HG02840 (cell line): ENCODE results near the gene PLXNA2.

Experiments
- ATAC-seq: cut with Tn5 transposase; IDR thresholded peaks from one replicate; pipeline ENCODE4 v1.9.1; 2021; ENCODE audit warnings: mild to moderate bottlenecking, moderate library complexity, moderate number of reproducible peaks; ENCODE audit not compliant: unreplicated experiment, low FRiP score

PLXNA2 gene

DNA sequence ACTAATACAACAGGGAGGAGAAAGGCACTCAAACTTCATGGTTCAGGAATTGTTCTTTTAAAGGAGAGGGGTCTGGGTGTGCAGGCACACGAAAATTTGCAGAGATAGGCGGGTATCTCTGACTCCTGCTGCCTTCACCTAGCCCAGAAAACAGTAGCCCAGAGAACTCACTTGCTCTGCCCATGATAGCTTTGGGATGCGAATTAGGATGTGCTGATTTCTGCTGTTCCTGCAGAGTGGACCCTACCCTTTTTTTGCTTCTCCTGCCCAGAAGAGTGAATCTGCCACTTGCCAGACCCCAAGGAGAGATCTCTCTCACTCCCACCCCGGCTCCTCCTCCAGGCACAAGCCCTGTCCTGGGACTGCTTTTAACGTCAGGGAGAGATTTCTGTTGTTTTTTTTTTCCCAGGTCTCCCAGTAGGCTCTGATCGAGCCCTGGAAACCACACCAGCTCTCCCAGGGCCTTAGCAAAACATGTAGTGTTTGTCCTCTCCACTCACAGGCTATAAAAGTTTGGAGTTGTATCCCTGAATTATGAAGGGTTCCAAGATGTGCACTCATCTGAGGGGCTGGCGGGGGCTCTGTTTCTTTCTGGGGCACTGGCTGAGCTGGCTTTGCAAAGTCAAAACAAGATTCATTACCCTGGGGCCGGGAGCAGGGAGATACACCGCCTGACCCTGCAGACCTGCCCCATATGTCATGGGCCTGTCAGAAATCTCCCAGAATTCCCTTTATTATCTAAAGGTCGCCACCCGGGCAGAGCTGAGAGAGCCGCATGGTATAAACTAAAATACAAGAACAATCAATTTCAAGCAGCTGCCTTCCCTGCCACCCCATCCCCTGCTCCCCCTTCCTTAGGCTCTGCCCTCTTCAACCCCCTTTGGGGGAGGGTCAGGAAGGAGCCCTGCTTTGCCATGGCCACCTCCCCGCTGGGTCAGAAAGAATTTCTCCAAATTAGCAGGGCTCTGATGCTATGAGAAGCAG lies 17.9 kb downstream of the PLXNA2 start:
- no peak for ATAC-seq

DNA sequence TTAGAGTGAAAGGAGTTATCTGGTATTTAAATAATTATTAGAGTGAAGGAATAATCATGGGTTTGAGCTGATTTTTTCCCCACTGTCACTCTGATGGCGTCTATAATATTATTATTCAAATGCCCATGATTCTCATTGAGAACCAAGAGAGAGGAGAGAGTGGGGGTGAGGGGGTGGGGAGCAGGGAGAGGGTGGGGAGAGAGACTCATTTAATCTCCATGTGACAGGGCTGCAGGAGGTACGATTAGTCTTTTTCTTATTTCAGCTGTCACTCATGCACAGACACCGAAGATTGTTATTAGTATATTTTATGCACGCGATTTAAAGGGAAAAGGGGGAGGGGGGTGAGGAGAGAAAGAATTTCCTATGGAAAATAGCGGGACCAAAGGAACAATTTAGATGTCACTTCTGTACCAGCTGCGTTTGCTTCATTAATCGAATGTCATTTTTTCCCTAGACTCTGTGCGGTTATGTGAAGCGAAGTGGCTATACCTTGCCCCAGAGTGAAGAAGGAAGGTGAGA lies 19.9 kb downstream of the PLXNA2 start:
- no peak for ATAC-seq

DNA sequence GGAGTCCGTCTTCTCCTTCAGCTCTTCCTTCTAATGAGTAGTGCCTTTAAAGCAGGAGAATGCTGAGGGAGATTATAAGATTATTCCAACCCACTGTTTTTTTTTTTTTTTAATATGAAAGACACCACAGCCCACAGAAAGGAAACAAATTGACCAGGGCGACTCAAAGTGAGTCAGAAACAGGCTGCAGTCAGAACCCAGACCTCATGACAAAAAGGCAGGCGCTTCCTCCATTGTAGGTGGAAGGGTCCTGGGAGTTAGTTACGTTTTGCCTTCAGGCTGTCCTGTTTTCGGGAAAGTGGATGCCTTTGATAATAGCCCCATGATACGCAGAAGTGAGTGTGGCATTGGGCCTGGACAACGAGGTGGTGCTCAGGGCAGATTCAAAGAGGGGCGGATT lies 21.0 kb downstream of the PLXNA2 start:
- no peak for ATAC-seq

DNA sequence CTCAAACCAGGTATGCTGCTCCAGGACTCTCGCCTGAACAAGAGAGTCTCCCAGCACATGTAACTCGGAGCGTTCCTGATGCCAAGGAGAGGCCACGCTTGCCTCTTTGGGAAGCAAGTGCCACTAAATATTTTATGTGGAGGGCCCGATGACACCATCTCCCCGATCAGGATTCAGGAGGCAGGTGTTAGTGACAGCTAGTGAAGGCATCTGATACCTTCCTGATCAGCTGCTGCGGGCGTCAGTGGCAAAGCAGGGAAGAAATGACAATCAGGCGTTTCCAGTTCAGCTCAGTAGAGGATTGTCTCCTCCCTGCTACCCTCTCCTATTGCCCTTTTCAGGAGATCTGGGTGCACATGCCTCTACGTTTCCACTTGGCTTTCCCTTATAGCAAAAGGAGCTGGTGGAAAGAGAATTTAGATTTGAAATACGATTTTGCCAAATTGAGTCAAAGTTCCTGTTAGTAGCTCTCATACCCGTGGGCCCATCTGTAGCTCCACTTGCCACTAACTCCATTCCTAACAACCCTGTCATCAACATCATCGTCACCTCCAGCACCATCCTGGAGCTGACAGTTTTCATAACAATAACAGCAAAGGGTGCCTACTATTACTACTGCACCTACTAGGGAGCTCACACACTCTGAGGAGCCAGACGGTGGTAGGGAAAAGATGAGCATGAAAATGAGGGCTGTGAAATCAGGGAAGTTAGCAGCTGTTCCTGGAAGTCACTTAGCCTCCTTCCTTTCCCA lies 21.6 kb downstream of the PLXNA2 start:
- no peak for ATAC-seq

DNA sequence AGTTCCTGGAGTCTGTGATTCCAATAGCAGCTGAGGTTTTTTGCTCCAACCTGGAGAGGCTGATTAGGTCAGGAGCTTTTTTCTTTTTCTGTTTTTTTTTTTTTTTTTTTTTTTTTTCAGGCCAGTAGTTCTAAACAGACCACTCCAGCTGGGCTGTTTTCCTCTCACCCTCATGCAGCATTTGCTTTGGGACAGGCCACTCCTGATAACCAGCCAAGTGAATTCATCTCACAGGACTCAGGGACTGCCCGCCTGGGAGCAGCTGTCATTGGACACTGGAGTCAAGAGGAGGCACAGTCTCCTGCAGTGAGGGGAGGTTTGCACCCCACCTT lies 22.9 kb downstream of the PLXNA2 start:
- no peak for ATAC-seq

DNA sequence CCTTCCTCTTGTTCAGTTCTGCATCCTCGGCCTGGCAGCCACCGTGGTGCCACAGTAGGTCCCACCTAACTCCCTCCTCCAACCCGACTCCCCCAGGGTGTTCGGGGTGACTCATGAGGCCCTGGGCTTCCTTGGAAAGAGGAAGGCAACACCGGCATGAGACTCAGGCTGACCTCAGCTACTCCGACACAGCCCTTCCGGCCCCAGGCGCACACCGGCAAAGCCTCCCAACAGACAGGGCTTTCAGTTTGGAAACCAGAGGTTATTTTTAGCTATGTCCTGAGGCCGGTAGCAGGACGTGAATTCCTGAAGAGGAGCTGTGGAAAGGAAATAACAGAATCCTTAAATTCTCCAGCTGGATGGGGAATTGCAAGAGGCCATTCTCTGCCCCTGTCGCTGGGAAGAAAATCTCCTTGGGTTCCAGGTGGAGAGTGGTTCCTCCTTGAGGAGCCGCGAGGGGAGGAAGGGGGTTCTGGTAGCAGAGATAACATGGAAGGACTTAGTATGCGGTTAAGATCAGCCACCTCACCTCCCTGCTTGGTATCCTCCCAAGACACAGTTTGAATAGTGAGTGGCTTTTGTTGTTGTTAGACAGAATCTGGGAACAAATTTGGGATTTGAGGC lies 24.4 kb downstream of the PLXNA2 start:
- ATAC-seq = no peak

DNA sequence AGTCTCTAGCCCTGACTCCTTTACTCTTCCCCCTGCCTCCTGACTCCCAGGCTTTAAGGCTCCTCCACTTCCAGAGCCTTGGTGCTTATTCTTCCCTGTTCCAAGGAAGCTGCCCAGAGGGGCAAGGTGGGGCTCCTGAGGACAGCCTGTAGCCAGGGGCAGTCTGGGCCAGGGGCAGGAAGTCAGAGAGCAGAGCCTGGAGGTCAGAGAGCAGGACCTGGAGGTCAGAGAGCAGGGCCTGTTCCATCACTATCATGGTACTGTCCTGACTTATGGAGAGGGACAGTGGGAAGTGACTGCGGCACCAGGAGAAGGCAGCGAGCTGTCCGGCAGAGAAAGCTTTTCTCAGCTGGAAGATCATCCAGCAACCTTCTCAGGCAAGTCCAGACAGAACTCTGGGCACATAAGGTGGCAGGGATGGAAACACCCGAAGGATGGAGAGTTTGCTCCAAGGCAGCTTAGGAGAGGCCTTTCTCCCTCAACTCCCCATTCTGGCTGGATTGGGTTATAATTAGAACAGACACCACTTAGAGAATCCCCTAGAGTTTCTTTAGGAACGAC lies 25.0 kb downstream of the PLXNA2 start:
- no peak for ATAC-seq

DNA sequence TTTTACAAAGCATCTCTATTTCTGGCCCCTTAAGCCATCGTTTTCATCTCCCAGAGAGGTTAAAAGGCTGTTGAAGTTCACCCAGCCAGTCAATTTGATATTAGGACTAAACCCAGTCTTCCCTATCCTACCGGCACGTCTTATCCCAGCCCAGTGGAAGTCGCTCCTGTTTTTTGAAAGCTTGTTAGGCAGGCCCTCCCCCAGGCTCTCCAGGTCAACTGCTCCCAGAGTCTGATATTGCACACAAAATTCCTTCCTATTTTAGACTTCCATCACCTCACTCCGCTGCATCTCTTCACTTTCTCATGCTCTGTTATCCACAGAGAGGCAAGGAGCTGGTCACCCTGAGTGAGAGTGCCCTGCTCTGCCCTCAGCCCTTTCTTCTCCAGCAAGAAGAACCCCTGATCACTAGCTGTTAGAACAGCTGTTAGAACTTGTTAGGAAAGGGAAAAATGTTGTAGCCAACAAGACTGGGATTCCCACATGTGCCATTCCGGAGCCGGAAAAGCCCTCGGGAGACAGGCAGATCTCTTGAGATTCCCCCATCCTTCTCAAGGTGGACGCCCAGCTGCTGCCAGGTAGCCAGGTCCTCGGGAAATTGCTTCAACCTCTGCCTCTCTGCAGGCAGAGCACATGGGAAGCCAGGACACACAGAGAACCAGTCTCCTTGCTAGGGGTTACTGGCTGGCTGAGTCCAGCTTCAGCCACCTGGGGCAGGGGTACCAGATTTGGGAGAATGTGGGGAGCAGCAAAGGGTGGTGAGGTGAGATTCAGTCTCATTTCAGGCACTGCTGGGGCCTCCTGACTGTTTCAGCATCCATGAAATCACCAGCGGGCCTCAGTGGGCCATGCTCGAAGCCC lies 25.7 kb downstream of the PLXNA2 start:
- no peak for ATAC-seq

DNA sequence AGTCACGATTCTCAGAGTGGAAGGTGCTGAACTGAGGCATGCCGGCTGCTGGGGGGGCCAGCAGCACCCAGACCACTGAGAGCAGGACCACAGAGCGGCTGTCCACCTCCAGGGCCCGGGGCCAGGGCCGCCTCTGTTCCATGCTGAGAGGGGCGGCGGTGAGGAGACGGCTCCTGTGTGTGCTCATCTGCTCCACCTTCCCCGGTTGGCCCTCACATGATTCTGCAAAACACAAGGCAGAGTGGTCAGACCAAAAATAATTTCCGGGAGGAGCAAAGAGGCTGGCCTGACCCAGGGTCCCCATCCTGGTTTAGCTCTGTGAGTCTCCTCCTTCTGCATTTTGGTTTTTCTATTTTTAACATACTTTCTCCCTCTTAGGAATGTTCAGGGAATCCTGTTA lies 26.4 kb downstream of the PLXNA2 start:
- ATAC-seq = no peak

DNA sequence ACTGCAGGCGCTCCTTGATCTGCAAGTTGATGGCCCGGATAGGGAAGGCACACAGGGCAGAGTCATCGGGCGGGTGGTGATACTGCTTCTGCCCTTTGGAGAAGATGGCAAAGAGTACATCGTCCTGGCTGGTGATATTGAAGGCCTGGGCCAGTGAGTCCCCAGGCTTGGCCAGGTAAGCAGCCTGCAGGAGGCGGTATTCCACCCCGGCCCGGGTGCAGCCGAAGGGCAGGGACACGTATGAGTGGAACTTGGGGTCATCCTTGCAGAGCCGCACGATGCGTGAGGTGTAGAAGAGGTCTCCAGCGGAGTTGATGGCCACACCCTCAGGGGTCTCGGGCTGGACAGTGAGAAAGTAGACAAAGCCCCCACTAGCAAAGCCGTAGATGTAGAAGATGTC lies 27.4 kb downstream of the PLXNA2 start:
- no peak for ATAC-seq

DNA sequence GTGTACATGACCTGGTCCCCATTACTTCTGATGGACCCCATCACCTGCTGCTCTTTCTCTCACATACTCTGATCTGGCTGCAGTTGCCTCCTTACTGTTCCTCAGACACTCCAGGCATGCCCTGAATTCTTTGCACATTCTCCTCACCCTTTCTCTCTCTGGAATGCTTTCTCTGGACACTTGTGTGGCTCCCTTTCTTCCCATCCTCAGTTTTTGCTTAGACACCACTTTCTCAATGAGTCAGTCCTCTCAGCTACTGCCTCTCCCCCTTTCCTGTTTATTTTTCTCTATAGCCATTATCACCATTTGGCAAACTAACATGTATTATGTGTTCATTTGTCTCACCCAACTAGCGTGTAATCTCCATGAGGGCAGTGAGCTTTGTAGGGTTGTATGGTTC lies 28.1 kb downstream of the PLXNA2 start:
- ATAC-seq = no peak

DNA sequence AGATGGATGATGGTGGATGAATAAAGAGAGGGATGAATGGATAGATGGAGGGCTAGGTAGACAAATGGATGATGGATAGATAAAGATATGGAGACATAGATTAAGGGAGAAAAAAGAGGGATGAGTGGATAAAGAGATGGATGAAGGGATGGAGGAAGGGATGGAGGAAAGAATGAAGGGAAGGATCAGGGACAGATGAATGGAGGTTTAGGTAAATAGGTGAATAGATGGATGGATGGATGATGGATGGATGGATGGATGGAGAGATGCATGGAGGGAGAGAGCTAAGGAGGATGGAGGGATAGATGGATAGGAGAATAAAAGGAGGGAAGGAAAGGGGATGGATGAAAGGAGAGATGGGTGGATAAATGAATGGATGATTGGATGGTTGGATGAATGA lies 28.8 kb downstream of the PLXNA2 start:
- ATAC-seq = no peak

DNA sequence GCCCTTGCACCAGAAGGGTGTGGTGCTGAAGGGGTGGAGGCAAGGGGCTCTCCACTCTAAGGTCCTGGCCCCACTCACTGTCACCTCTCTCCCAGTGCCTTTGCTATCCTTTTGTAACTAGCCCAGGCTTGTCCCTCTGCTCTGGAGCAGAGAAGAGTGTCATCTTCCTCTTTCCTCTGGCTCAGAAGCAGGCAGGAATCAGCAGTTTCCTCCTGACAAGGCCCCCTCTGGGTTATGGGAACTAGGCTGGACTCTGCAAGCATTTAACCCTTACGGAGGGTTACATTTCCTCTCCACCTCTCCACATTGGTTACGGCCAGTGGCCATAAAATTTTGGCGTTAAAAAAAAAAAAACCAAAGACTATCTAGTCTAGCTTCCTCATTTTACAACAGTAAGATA lies 30.4 kb downstream of the PLXNA2 start:
- no peak for ATAC-seq

DNA sequence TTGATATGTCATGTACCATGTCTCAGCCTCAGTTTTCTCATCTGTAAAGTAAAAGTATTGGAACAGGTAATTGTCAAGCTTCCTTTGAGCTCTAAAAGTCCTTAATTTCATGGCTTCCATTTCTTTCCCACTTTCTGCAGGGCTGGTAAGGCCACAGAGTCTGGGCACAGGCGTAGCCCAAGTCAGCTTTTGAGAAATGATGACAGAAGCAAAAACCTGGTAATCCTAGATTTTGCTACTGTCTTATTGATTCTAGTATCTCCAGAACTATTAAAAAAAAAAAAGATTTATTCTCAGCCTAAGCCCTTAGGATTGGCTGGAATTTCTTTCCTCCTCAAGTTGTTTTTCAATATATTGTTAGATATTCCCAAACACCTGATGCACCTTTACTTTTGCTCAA lies 31.3 kb downstream of the PLXNA2 start:
- ATAC-seq = no peak

DNA sequence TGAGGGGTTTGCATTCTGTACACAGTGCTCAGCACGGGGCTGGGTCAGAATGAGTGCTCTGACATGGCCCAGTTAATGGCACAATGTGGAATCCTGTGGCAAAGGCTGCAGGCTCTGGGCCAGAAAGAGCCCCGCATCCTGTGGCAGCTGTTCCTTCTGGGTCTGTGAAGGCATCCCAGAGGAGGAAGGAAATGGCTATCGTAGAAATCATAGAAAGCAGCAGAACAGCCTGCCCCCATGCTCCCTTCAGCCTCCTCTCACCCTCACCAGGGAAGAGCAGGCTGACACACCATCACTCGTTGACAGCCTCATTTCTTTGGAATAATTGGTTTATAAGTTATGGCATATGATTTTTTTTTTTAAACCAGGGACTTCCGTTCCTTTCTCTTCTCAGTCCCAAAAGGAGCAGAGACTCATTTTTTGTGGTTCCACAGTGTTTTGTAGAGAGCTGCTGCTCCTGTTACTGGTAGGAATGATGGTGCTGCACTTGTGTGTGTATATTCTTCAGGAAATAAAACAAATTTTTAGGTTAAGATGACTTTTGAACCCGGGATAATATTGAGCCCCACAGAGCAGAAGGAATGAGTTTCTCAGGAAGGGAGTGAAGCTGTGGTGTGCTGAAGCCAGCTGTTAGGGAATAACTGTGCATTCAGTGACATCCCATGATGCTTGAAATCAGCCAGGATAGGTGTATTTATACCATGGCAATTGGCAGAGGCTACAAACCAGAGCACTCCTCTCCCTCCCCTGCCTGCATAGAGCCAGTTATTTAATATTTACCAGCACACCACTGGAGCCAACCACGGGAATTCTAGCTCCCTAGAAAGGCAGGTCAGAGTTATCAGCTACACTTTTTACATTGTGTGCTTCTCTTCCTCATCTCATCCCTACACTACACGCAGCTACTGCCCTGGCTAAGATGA lies 32.0 kb downstream of the PLXNA2 start:
- ATAC-seq = no peak

DNA sequence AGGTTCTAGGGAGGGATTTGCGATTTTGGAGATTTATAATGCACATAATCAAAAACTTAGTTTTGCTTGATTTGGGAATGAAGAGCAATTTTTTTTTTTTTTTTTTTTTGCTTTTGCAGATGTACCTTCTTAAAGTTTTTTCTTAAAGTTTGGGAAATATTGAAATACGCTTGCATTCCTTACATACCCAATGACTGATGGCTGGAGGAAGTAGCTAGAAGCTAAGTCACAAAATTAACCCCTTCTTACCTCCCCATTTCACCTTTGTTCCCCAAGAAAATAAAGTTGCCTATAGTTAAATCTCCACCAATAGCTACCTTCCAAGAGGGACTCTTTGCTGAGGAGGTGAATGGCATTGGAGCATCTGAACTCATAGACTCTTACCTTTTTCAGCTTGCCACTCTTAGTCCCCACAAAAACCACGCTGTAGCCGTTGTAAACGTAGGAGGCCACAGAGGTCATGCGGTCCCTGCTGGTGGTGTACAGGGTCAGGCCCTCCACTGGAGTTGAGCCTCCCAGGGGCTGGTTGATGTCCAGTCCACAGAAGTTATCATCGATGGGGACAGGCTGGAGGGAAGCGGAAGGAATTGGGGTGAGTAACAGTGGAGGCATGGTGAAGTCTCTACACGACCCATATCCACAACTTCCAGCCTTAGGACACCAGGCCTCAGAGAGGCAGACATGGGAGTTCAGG lies 34.1 kb downstream of the PLXNA2 start:
- no peak for ATAC-seq

DNA sequence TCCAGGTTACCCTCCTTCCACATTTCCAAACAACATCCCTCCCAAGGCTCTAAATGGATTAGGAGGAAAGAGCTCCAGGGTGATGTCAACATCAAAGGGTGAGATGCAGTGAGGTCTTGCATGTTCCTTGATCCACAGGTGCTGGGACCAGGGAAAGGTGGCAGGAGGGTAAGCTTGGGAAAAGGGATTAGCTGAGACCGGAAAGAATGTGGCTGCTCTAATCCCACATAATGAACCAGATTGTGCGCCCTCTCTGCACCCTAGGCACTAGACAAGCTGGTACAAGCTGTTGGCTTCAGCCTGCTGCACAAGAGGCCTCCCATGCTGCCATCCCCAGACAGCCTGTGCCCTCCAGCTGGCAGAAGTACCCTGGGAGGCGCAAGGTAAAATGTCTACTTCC lies 34.9 kb downstream of the PLXNA2 start:
- ATAC-seq = no peak

DNA sequence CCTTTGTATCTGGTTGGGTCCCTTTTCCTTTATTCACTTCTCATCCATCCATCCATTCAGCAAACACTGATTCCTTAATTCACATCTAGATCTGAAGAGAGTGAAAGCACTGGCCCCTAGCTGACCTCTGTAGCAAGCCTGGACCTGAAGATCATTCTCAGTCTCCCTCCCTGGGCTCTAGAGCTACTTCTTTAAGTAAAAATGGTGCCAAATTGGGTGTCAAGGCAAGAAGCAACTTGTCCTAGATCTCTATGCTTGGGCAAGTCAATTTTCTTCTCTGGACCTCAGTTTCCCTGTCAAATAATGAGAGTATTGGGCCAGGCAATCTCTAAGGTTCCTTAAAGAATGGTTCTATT lies 36.1 kb downstream of the PLXNA2 start:
- no peak for ATAC-seq
